Left ventricle myocardium inferior (tissue), 1 donor: ENCODE data around the gene ADAMTS4. TPM values are rescaled to one million over a fixed set of nuclear protein-coding genes. Genes with fewer than 3 reads are reported as not detected.
A peak's percentile ranks its signal among the peaks of the same experiment; 100 is the strongest.

Experiments
- DNase-seq: peaks from one replicate; pipeline ENCODE4 v3.0.0-alpha.2; 2020
- H3K27ac ChIP-seq: fragments of 200-600 bp; replicated peaks from 2 replicates; pipeline ENCODE4 v1.8.0; 2021
- H3K27me3 ChIP-seq: fragments of 200-600 bp; 2 replicates; pipeline ENCODE4 v1.8.0; 2021; ENCODE audit warnings: low read depth
- H3K36me3 ChIP-seq: fragments of 200-600 bp; 2 replicates; pipeline ENCODE4 v1.8.0; 2021
- H3K4me1 ChIP-seq: fragments of 200-600 bp; 2 replicates; pipeline ENCODE4 v1.8.0; 2021
- H3K4me3 ChIP-seq: fragments of 200-600 bp; 2 replicates; pipeline ENCODE4 v1.8.0; 2021; ENCODE audit warnings: mild to moderate bottlenecking, moderate library complexity
- H3K9me3 ChIP-seq: fragments of 200-600 bp; replicated peaks from 2 replicates; pipeline ENCODE4 v1.8.0; 2021
- intact Hi-C: fragments of 100-400 bp; cut with micrococcal nuclease; formaldehyde crosslinking; loops from one replicate; pipeline ENCODE4 v1.11.0; 2022
- total RNA-seq: library from RNA; stranded (reverse); fragmentation: NEBNext Ultra II Directional; extraction: Animal tissue kit (Norgen Biotek cat#: 25700); gene quantifications from one replicate; pipeline ENCODE4 v1.2.1, GENCODE V29; 2021
- TF ChIP-seq, protein P1 (sequence below): fragments of 200-600 bp; IDR thresholded peaks from 2 replicates; pipeline ENCODE4 v1.8.0; 2021; ENCODE audit warnings: antibody characterized with exemption, mild to moderate bottlenecking, borderline replicate concordance
- donor health status: DM: no; HTN: yes; CAD: no; lungs with severe emphysema.

The ADAMTS4 gene
- total RNA-seq, 1 donor from 2014 or later = 14.1 TPM

GRCh38 chr1:161200992-161201835 lies 2.4 kb upstream of the ADAMTS4 start:
- intact Hi-C loops = no loop called here

GRCh38 chr1:161200421-161200991 lies 1.7 kb upstream of the ADAMTS4 start:
- Histone ChIP-seq H3K27me3 (no peaks in the 10 kb centered on the region), H3K4me1 (peaks cover 96% of the 10 kb centered on the region), H3K27ac (peak overlapping the region; percentile 99), H3K9me3 (no peaks in the 10 kb centered on the region), H3K4me3 (peak overlapping the region; percentile 86), H3K36me3 (peaks cover 26% of the 10 kb centered on the region)
- TF ChIP-seq, protein P1, sequence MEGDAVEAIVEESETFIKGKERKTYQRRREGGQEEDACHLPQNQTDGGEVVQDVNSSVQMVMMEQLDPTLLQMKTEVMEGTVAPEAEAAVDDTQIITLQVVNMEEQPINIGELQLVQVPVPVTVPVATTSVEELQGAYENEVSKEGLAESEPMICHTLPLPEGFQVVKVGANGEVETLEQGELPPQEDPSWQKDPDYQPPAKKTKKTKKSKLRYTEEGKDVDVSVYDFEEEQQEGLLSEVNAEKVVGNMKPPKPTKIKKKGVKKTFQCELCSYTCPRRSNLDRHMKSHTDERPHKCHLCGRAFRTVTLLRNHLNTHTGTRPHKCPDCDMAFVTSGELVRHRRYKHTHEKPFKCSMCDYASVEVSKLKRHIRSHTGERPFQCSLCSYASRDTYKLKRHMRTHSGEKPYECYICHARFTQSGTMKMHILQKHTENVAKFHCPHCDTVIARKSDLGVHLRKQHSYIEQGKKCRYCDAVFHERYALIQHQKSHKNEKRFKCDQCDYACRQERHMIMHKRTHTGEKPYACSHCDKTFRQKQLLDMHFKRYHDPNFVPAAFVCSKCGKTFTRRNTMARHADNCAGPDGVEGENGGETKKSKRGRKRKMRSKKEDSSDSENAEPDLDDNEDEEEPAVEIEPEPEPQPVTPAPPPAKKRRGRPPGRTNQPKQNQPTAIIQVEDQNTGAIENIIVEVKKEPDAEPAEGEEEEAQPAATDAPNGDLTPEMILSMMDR = no peak
- DNase-seq = no peak
- intact Hi-C loops = no loop called here

More at GRCh38 chr1:161200992-161201835, 2.4 kb upstream of the ADAMTS4 start:
- H3K27me3 ChIP-seq = no peaks in the 10 kb centered on the region
- TF ChIP-seq, protein P1 = no peak
- peaks cover 96% of the 10 kb centered on the region for H3K4me1 ChIP-seq
- peak; percentile 56 for DNase-seq
- H3K9me3 ChIP-seq = no peaks in the 10 kb centered on the region
- H3K27ac ChIP-seq = peak overlapping the region; percentile 99
- H3K4me3 ChIP-seq = peak overlapping the region; percentile 86
- H3K36me3 ChIP-seq = peaks cover 30% of the 10 kb centered on the region

DNA sequence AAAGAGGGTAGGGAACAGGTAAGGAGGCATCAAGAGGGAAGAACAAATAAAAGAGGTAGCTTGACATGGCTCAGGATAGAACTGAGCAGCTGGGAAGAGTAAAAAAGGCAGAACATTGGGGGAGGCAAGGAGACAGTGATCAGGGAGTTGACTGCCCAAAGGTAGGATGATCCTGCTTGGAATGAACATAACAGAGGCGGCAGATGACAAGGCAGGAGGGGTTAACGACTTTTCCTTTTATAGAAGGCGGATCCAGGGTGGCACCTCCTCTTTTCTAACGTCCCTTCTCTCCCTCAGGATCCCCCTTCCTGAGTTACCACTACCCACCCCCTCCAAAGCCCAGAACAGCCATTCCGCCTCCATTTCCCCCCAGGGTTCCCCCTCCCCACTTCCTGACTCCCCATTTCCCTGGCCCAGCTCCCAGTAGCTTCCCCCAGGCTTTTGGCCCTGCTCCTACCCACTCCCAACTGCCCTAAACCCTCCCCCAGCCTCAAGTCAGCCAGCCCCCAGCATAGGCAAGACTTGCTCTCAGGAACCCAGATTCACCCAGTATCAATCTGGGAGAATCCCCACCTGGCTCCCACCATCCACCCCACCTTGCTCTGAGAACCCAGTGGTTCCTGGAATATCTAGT lies 769 bp upstream of the ADAMTS4 start:
- Histone ChIP-seq H3K36me3 (peaks cover 22% of the 10 kb centered on the region), H3K9me3 (no peaks in the 10 kb centered on the region), H3K27ac (peak overlapping the region; percentile 99), H3K4me3 (peak overlapping the region; percentile 67), H3K27me3 (no peaks in the 10 kb centered on the region), H3K4me1 (peaks cover 96% of the 10 kb centered on the region)
- DNase-seq = no peak
- intact Hi-C loops = no loop called here
- TF ChIP-seq, protein P1 = no peak

GRCh38 chr1:161198194-161198896 lies 509 bp downstream of the ADAMTS4 start:
- H3K4me3 ChIP-seq = peak overlapping the region; percentile 67

More at GRCh38 chr1:161198194-161198896, 509 bp downstream of the ADAMTS4 start:
- Histone ChIP-seq H3K27ac (peak overlapping the region; percentile 99), H3K27me3 (no peaks in the 10 kb centered on the region), H3K36me3 (peaks cover 14% of the 10 kb centered on the region), H3K4me1 (peaks cover 96% of the 10 kb centered on the region), H3K9me3 (no peaks in the 10 kb centered on the region)
- TF ChIP-seq, protein P1 = no peak
- intact Hi-C loops = no loop called here
- peak; percentile 34 for DNase-seq
